Upper lobe of left lung (tissue), 6 donors: ENCODE measurements around the gene NCS1. TPM values are rescaled to one million over a fixed set of nuclear protein-coding genes. Genes with fewer than 3 reads are reported as not detected.

ENCODE experiments used
- ATAC-seq, 2 donors: fragments of 200-7000 bp; cut with Tn5 transposase; one replicate each; pipeline ENCODE4 v1.9.1; 2022; ENCODE audit warnings: mild to moderate bottlenecking in 2 of 2, moderate library complexity in 2 of 2; ENCODE audit not compliant: low FRiP score in 2 of 2
- DNase-seq, 2 donors: peaks; one replicate each; pipeline ENCODE4 v3.0.0-alpha.2; 2019 to 2020
- H3K27ac ChIP-seq, 4 donors: fragments of 200-600 bp; sonication (generic); one replicate each; pipeline ENCODE4 v1.5.1; 2016 to 2019
- H3K27me3 ChIP-seq, 4 donors: fragments of 200-600 bp; sonication (generic); one replicate each; pipeline ENCODE4 v1.5.1; 2017 to 2019
- H3K36me3 ChIP-seq, 4 donors: fragments of 200-600 bp; sonication (generic); one replicate each; pipeline ENCODE4 v1.5.1; 2016 to 2019
- H3K4me1 ChIP-seq, 4 donors: fragments of 200-600 bp; sonication (generic); one replicate each; pipeline ENCODE4 v1.5.1; 2018 to 2019
- H3K4me3 ChIP-seq, 4 donors: fragments of 200-600 bp; sonication (generic); one replicate each; pipeline ENCODE4 v1.5.1; 2017 to 2019; ENCODE audit warnings: mild to moderate bottlenecking in 2 of 4, moderate library complexity in 1 of 4
- H3K9me3 ChIP-seq, 4 donors: fragments of 200-600 bp; sonication (generic); one replicate each; pipeline ENCODE4 v1.5.1; 2018 to 2019
- EP300 ChIP-seq, 4 donors: sonication (generic); formaldehyde crosslinking; IDR thresholded peaks; one replicate each; pipeline ENCODE4 v1.5.1; 2017; ENCODE audit warnings: antibody characterized with exemption in 4 of 4, control low read depth in 2 of 4
- POLR2A ChIP-seq, 4 donors: fragments of 450-650 bp; IDR thresholded peaks; one replicate each; pipeline ENCODE4 v1.5.1; 2016 to 2017; ENCODE audit warnings: antibody characterized with exemption in 4 of 4, mild to moderate bottlenecking in 2 of 4
- POLR2AphosphoS5 ChIP-seq, 2 donors: sonication (generic); formaldehyde crosslinking; IDR thresholded peaks; one replicate each; pipeline ENCODE4 v1.5.1; 2017; ENCODE audit warnings: antibody characterized with exemption in 2 of 2
- WGBS, 2 donors: methylation state at CpG; one replicate each; pipeline ENCODE4 v1.1.5; 2017 to 2018; 5-methylcytosine and 5-hydroxymethylcytosine counted together
- total RNA-seq, 6 donors: library from RNA; depleted of rRNA in 4 of 6; stranded (reverse); fragments of >200 nt in 4 of 6; gene quantifications; one replicate each; pipeline versions ENCODE4 v1.1.0 to v1.2.1, GENCODE V29; 2016 to 2021
- TF ChIP-seq, protein P1 (sequence below), 6 experiments: fragments of 450-650 bp in 4 of 6; fragments of 200-600 bp in 2 of 6; sonication (generic) in 2 of 6; IDR thresholded peaks; one replicate each; pipeline ENCODE4 v1.5.1; 2016 to 2019; ENCODE audit warnings: antibody characterized with exemption in 6 of 6
- donor health status: DM: no; HTN: no; CAD: no; lungs with moderate emphysema.
- donor health status: DM: no; HTN: yes; CAD: no; lungs with severe emphysema.

The NCS1 gene
- 1 to 10 TPM; 2.7 to 10.0 (median 3.9) TPM for total RNA-seq

- DNase-seq (peak; percentile 53 to 95), ATAC-seq (peak in 1 of 2 donors; percentile 87)
- WGBS, 2 donors: 0 to 1% methylated on average over 17 to 28 of the region's 101 CpGs
- Histone ChIP-seq H3K36me3 (no peaks in the 10 kb centered on the region), H3K9me3 (no peaks in the 10 kb centered on the region), H3K27me3 (peaks cover 0 to 5% (median 4%) of the 10 kb centered on the region in 4 donors), H3K27ac (peak within 1 kb of the TSS in 1 of 4 donors; percentile 68), H3K4me3 (peak within 1 kb of the TSS; percentile 35 to 58 (median 51)), H3K4me1 (peaks cover 12 to 20% (median 15%) of the 10 kb centered on the region in 4 donors)
- TF ChIP-seq, protein P1, sequence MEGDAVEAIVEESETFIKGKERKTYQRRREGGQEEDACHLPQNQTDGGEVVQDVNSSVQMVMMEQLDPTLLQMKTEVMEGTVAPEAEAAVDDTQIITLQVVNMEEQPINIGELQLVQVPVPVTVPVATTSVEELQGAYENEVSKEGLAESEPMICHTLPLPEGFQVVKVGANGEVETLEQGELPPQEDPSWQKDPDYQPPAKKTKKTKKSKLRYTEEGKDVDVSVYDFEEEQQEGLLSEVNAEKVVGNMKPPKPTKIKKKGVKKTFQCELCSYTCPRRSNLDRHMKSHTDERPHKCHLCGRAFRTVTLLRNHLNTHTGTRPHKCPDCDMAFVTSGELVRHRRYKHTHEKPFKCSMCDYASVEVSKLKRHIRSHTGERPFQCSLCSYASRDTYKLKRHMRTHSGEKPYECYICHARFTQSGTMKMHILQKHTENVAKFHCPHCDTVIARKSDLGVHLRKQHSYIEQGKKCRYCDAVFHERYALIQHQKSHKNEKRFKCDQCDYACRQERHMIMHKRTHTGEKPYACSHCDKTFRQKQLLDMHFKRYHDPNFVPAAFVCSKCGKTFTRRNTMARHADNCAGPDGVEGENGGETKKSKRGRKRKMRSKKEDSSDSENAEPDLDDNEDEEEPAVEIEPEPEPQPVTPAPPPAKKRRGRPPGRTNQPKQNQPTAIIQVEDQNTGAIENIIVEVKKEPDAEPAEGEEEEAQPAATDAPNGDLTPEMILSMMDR (IDR thresholded peaks at IDR 0.05): no peak
- TF ChIP-seq EP300 (IDR thresholded peaks at IDR 0.05): no peak
- no peak for TF ChIP-seq POLR2A (IDR thresholded peaks at IDR 0.05)
- no peak for TF ChIP-seq POLR2AphosphoS5 (IDR thresholded peaks at IDR 0.05)
Measured at GRCh38 chr9:130172161-130172857, at the start of gene NCS1. TSS of gene NCS1 (plus strand) at chr9:130172404. CDS start at chr9:130172664, 260 bp downstream.

GRCh38 chr9:130122456-130122855 is 49.7 kb upstream of the NCS1 start:
- ATAC-seq: no peak
- no peak overlapping the region for H3K27ac ChIP-seq
- H3K4me1 ChIP-seq: peaks cover 0 to 6% (median 4%) of the 10 kb centered on the region in 4 donors
- H3K4me3 ChIP-seq: no peak overlapping the region
- no peaks in the 10 kb centered on the region for H3K27me3 ChIP-seq
- no peaks in the 10 kb centered on the region for H3K9me3 ChIP-seq
- peaks cover 3 to 84% (median 25%) of the 10 kb centered on the region in 4 donors for H3K36me3 ChIP-seq
- TF ChIP-seq EP300 (IDR thresholded peaks at IDR 0.05): no peak
- TF ChIP-seq, protein P1 (IDR thresholded peaks at IDR 0.05): no peak
- DNase-seq: no peak
- WGBS, 2 donors: 79 to 98% methylated on average over 7 of the region's 7 CpGs

- TF ChIP-seq, protein P1 (IDR thresholded peaks at IDR 0.05): no peak
- TF ChIP-seq POLR2AphosphoS5 (IDR thresholded peaks at IDR 0.05) (no peak), POLR2A (IDR thresholded peaks at IDR 0.05) (no peak), EP300 (IDR thresholded peaks at IDR 0.05) (no peak)
- H3K4me1 ChIP-seq: peaks cover 8 to 16% (median 11%) of the 10 kb centered on the region in 4 donors
- no peak overlapping the region for H3K4me3 ChIP-seq
- no peak overlapping the region for H3K27ac ChIP-seq
- H3K9me3 ChIP-seq: no peaks in the 10 kb centered on the region
- DNase-seq (no peak), ATAC-seq (no peak)
- H3K27me3 ChIP-seq: no peaks in the 10 kb centered on the region
- WGBS, 2 donors: 73 to 93% methylated on average over 7 of the region's 7 CpGs
- H3K36me3 ChIP-seq: peaks cover 7 to 84% (median 36%) of the 10 kb centered on the region in 4 donors
Measured at GRCh38 chr9:130124085-130124860, 47.9 kb upstream of the NCS1 start.

GRCh38 chr9:130126721-130127433 is 45.3 kb upstream of the NCS1 start:
- no peak overlapping the region for H3K4me3 ChIP-seq
- no peaks in the 10 kb centered on the region for H3K27me3 ChIP-seq
- H3K27ac ChIP-seq: peak overlapping the region in 1 of 4 donors; percentile 13
- ATAC-seq (no peak), DNase-seq (no peak)
- H3K4me1 ChIP-seq: peaks cover 8 to 23% (median 18%) of the 10 kb centered on the region in 4 donors
- WGBS, 2 donors: 52 to 72% methylated on average over 4 of the region's 4 CpGs
- TF ChIP-seq POLR2AphosphoS5 (IDR thresholded peaks at IDR 0.05) (no peak), EP300 (IDR thresholded peaks at IDR 0.05) (no peak), POLR2A (IDR thresholded peaks at IDR 0.05) (no peak)
- TF ChIP-seq, protein P1 (IDR thresholded peaks at IDR 0.05): no peak
- H3K36me3 ChIP-seq: peaks cover 5 to 87% (median 43%) of the 10 kb centered on the region in 4 donors
- no peaks in the 10 kb centered on the region for H3K9me3 ChIP-seq
